Epithelial cell of proximal tubule (primary cell): ENCODE results near the gene SHTN1. TPM values are rescaled to one million over a fixed set of nuclear protein-coding genes. Genes with fewer than 3 reads are reported as not detected.

Experiments
- DNase-seq: peaks from one replicate; pipeline ENCODE4 v3.0.0-alpha.2; 2011; ENCODE audit warnings: low read depth
- H3K4me3 ChIP-seq: 2 replicates; pipeline ENCODE4 v1.5.1; 2011; ENCODE audit warnings: low read depth, mild to moderate bottlenecking, low read length
- CTCF ChIP-seq: conservative IDR thresholded peaks from 2 replicates; pipeline ENCODE4 v1.5.1; 2012; ENCODE audit warnings: low read depth, mild to moderate bottlenecking, low read length
- total RNA-seq: library from RNA; depleted of rRNA; stranded (reverse); fragments of >200 nt; gene quantifications from 2 replicates; pipeline ENCODE4 v1.2.3, GENCODE V29; 2015

The SHTN1 gene
- total RNA-seq, 1 donor from 2014 or later, result 15.9 TPM

GRCh38 chr10:116995648-116996047, 9.3 kb downstream of the SHTN1 start:
- H3K4me3 ChIP-seq, result no peak overlapping the region
- no peak for TF ChIP-seq CTCF
- no peak for DNase-seq

DNA sequence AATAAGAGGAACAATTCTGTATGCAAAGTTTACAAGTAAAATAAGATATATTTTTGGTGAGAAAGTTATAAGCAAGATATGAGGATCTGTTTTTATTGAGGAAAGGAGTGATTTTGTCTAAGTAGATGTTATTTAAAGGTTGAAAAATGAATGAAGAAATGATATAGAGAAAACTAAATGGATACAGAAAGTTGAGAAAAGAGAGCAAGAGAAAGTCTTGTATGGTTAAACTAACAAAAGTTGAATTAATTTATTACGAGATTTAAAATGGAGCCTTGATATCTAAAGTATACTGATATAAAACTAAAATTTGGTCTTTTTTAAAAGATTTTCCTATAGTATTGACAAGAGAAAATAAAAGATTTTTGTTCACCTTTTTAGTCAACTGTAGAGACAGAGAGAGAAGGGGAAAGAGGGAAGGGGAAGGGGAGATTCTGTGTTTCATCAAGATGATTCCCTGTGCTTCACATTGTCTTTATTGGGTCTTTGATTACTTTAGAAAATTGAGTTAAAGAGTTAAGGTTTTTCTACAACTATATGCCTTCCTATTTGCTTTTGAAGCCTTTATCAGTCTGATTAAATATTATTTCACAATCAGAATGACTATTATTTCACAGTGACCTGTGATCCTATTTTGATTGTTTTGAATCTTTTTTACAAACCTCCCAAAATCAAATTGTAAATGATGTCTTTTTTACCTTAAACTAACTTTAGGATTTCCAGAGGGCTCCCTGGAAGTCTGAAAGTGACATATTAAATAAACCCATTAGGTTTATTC, 10.7 kb downstream of the SHTN1 start:
- no peak for TF ChIP-seq CTCF
- no peak for DNase-seq
- no peak overlapping the region for H3K4me3 ChIP-seq

GRCh38 chr10:116993610-116994009, 11.4 kb downstream of the SHTN1 start:
- TF ChIP-seq CTCF, result no peak
- DNase-seq, result no peak
- H3K4me3 ChIP-seq, result no peak overlapping the region

- TF ChIP-seq CTCF, result no peak
- DNase-seq, result no peak
- H3K4me3 ChIP-seq, result no peak overlapping the region
Observed at GRCh38 chr10:116992183-116992582, 12.8 kb downstream of the SHTN1 start.

DNA sequence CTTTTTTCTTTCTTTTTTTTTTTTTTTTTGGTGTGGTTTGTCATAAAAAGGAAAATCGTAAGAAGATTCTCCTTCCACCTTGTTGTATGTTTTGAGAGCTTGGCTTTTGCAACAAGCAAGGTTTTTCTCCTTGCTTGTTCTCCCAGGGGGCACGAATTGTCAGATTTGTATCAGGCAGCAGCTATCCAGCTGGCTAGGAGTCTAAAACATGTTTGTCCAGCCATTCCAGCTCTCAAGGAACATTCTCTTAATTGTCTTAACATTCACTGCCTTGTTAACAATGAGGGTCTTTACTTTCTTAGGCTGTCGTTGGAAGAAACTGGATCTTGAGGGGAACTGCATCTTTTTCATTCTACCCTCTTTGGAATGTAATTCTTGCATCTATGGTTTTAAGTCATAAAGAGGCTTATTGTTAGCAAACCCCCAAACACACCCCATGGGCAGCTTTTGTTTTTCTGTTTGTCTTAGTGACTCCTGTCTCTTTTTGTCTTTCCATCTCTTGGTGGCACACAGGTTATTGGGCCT, 14.6 kb downstream of the SHTN1 start:
- H3K4me3 ChIP-seq, result no peak overlapping the region
- no peak for TF ChIP-seq CTCF
- DNase-seq, result no peak

GRCh38 chr10:116989439-116989838, 15.5 kb downstream of the SHTN1 start:
- DNase-seq, result no peak
- TF ChIP-seq CTCF, result no peak
- no peak overlapping the region for H3K4me3 ChIP-seq

DNA sequence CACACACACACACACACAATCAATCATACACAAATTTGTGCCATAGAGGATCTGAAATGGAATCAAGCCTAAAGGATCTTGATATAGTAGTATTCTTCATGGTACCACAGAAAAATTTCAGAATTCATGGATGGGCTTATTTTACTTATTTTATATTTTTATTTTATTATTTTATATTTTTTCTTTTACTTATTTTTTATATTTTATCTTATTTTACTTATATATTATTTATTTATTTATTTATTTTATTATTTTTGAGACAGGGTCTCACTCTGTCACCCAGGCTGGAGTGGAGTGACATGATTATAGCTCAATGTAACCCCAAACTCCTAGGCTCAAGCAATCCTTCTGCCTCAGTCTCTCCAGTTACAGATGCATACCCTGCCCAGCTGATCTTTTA, 16.7 kb downstream of the SHTN1 start:
- H3K4me3 ChIP-seq, result no peak overlapping the region
- no peak for DNase-seq
- no peak for TF ChIP-seq CTCF
